ENCODE measurements around the gene ZBTB42.

ZBTB42 gene

DNA sequence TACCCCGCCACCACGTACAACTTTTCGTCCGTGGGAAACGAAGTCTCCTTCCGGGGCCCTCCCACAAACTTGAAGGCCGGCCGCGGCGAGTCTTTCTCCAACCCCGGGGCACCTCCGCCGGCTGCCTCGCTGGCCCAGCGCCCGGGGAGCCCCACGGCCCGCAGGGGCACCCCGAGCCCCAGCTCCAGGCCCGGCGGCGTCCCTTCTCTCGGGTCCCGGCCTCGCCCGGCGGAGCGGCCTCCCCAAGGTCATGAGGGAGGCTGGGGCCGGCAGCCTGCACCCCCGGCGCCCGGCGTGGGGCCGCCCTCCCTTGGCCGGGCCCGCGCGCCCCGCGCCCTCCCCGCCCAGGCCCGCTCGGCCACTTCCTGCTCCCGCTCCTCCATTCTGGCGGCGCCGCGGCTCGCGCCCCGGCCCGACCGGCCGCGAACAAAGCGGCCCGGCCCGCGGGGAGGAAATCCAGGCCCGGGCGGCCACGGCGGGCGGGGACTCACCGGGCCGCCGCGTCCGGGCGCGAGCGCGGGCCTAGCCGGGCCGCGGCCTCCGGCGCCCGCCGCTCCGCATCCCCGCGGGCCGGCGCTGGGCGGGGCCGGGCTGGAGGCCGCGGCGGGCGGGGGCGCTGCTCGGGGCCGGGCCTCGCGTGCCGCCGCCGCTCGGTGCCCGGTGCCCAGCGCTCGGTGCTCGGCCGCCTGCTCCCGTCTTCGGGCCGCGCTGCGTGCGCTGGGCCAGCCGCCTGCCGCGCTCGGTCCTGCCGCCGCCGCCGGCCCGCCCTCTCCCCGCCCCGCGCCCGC, 5.7 kb upstream of the ZBTB42 start, which contains the start of gene AKT1:
AKT1 (minus strand) TSS at position 756 of the 788 bp plus-strand sequence. CDS start 3,105 bp downstream, outside the sequence.
- DNase-seq (ENCODE audit: low read depth in 2 of 2) = no peak

DNA sequence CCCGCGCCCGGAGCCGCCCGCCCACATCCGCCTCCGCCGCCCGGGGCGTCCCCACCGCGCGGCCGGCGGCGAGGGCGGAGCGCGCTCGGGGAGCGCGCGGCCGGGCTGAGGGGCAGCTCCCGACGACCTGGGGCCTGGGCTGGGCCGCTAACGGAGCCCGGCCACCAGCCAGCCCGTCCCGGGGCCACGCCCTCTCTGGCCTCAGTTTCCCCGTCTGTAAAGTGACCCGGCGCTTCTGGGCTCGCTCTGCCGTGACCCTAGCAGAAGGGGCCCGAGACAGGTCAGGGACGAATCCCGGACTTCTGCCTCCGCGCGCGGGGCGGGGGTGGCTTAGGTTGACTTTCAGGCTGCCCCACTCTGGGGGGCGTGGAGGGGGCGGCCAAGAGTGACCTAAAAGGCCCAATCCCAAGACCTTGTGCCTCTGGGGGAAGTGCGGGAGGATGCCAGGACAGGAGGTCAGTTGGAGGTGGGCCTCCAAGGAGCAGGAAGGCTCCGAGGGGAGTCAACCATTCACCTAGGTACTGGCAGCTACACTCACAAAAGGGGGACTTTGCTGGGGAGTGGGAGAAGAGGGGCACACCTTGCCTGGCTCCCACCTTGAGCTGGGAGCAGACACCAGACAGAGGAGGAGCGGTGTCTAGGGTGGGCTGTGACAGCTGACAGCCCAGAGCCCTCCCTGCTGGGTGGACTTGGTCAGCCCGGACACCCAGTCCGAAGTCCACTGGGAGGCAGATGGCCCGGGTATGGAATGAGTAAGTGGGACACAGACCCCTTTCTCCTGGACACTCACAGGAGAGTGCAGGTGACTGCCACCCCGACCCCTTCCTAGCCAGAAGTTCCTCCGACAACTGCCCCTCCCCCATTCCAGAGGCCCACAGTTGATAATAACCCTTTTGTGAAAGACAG, 4.9 kb upstream of the ZBTB42 start:
- DNase-seq (ENCODE audit: low read depth in 2 of 2) = peak; percentile 34 to 48

DNA sequence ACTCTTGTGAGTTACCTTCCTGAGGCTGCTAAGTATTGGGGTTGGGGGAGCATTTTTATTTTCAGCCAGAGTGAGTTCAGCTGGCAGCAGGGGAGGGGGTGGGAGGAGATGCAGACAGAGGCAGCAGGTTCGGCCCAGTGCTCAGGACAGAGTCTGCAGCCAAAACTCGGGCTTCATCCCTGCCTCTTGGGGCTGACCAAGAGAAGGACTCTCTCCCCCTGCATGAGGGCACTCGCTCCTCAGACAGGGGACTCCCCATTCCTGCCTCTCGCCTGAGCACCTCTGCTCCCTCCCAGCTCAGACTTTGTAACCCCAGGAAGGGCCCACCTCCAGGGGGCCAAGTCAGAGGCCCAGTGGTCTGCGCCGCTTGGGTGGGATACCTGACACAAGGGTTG, 4.2 kb upstream of the ZBTB42 start:
- no peak for DNase-seq (ENCODE audit: low read depth in 2 of 2)

DNA sequence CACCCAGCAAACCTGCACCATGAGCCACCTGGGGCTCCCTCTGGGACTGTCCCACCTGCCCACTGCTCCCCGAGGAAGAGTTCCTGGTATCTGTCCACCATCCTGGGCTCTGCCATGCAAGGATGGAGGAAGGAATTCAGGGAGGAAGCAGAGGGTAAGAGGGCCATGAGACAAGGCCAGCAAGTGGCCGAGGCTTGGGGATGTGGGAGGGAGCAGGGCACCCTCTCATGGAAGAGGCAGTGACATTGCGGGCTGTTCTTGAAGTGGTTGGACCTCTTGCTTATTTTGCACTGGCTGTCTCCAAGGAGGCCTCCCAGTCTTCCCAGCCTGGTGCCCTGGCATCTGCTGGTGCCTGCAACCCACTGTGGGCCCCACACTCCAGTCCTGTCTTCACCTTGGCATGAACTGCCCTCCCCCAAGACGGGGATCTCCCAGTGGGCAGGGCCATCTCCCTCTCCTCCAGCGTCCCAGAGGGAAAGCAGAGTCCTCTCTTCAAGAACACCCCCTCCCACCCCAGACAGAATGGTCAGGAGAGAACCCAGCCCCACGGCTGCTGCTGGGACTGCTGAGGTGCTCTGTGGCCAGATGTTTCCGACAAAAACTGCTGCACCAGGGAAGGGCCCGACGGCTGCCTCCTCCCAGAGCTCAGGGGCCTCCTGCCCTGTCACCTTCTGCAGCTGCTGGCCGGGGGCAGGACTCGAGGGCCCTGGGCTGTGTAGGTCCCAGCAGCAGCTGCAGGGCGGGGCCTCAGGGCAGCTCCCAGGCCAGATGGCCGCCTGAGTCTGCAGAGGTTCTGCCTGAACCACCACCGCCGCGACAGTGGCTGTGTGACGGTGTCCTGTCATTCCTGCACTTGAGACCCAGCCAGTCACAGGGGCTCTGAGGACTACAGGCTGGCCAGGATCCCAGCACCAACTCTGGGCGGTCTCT, 3.5 kb upstream of the ZBTB42 start:
- DNase-seq (ENCODE audit: low read depth in 2 of 2) = no peak

GRCh38 chr14:104798300-104799243, 2.3 kb upstream of the ZBTB42 start:
- DNase-seq (ENCODE audit: low read depth in 2 of 2) = no peak

DNA sequence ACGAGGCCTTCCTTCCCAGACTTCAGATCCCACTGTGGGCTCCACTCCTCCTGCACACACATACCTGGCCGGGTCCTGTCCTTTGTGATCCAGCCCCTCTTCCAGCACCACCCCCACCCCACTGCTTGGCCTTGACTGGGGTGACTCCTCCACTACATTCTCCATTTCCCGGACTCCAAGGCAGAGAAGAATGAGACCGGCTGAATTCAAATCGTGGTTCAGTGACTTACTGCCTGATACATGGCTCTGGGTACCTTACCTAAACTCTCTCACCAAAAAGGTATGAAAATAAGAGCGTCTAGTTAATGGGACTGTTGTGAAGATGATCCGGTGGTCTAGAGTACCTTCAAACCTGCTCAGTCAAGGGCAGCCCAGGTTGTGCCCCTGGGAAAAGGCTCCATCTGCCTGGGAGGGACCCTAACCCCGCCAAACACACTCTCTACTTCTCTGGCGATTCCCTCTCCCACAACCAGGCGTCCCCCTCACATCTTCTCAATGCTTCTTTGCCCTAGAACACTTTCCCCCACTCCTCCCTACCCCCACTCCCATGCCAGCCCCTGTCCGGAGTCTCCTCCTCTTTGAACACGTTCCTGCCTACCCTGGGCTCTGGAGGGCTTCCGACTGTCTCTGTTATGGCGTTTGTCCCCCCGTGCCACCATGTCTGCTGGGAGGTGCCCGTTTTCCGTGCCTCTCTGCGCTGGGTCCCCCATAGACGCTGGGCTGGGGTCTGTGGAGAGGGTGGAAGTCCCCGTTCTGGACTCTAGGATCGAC, 1.5 kb upstream of the ZBTB42 start:
- DNase-seq (ENCODE audit: low read depth in 2 of 2) = no peak

GRCh38 chr14:104800015-104800770, 708 bp upstream of the ZBTB42 start:
- DNase-seq (ENCODE audit: low read depth in 2 of 2) = peak; percentile 60 to 82

- DNase-seq (ENCODE audit: low read depth in 2 of 2) = no peak
Observed at GRCh38 chr14:104801520-104802393, 856 bp downstream of the ZBTB42 start.

- DNase-seq (ENCODE audit: low read depth in 2 of 2) = no peak
Observed at GRCh38 chr14:104802394-104803184, 1.7 kb downstream of the ZBTB42 start.

GRCh38 chr14:104803280-104803911, 2.5 kb downstream of the ZBTB42 start:
- no peak for DNase-seq (ENCODE audit: low read depth in 2 of 2)

GRCh38 chr14:104803912-104804410, 3.1 kb downstream of the ZBTB42 start:
- DNase-seq (ENCODE audit: low read depth in 2 of 2) = no peak

GRCh38 chr14:104804481-104805325, 3.8 kb downstream of the ZBTB42 start:
- DNase-seq (ENCODE audit: low read depth in 2 of 2) = no peak

GRCh38 chr14:104805326-104805678, 4.4 kb downstream of the ZBTB42 start:
- DNase-seq (ENCODE audit: low read depth in 2 of 2) = no peak

- DNase-seq (ENCODE audit: low read depth in 2 of 2) = no peak
Observed at GRCh38 chr14:104805941-104806624, 5.2 kb downstream of the ZBTB42 start.
